GM19468 (cell line): ENCODE data around the gene HDAC11.

Experiments
- ATAC-seq: cut with Tn5 transposase; IDR thresholded peaks from one replicate; pipeline ENCODE4 v1.9.1; 2021; ENCODE audit warnings: mild to moderate bottlenecking, moderate library complexity, moderate number of reproducible peaks; ENCODE audit not compliant: unreplicated experiment; ENCODE audit errors: extremely low read depth

HDAC11 gene

DNA sequence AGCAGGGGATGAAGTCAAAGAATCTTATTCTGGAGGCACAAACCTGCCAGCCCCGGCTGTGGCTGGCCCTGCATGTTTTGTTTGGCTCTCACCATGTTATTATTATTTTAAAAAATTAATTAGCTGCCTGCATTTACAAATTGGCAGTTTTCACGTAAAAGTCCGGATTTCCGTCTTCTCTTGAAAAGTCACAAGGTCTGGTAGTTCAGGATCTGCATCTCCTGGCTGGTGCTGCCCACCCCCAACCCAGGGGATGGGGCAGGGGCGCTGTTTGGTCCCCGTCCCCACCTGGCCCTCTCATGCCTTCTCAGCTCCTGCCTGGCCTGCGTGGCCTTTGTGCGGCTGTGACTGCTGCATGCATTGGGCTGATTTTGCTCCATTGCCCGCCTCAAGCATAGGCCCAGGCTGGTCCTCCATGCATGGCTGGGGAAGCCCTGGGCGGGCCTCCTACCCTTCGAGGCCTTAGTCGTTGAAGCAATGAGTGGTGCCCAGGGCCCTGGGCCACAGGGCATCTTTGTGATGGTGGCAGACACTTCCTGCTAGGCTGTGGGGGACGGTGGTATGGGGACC is 70.8 kb downstream of the HDAC11 start:
- ATAC-seq: no peak

DNA sequence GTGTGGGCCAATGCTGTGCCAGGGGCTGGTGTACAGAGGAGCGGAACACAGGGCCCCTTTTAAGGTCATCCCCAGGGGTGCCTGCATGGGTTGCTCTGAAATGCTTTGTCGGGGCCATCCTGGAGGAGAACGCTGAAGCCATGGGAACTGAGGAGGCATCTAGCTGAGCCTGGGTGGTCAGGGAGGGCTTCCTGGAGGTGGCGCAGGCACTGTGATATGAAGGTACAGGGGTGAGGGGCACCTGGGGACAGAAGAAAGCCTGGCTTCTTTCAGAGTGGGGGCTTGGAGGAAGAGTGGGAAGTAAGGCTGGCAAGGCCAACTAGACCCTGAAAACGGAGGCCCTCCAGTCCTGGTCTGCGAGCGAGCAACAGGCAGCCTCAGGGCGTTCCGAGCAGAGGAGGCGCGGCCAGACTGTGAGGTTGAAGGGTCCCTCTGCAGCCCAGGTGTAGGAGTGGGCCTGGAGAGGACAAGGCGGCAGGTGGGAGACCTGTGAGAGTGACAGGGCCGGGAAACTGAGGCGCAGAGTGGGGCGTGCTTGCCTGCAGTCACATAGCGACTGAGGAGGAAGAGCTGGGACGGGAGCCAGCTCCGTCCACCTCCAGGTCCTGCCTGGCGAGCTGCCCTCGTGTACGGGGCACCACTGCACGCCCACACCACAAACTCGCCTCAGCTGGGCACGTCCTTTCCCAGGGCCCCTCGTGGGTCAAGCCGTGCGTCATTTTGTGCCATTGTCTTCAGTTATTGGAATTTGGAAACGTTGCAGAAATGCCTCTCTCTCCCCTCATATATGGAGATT is 72.9 kb downstream of the HDAC11 start:
- ATAC-seq: no peak

DNA sequence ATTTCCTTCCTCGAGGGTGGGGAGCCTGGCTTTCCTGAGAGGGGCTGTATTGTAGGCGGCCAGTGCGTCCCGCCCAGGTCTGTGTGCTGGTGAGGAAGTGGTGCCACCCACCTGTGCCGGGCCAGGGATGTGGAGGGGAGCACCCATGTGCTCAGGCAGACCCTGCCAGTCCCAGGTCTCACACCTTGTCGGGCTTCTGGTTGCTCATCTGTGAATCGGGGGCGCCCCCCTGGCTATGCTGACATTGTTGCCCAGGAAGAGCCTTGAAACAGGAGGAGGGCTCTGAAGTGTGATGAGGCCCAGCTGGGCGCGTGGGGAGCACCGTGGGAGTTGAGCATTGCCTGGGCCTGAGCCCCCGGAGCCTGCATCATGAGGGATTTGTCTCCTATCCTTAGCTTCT is 73.6 kb downstream of the HDAC11 start:
- ATAC-seq: no peak

DNA sequence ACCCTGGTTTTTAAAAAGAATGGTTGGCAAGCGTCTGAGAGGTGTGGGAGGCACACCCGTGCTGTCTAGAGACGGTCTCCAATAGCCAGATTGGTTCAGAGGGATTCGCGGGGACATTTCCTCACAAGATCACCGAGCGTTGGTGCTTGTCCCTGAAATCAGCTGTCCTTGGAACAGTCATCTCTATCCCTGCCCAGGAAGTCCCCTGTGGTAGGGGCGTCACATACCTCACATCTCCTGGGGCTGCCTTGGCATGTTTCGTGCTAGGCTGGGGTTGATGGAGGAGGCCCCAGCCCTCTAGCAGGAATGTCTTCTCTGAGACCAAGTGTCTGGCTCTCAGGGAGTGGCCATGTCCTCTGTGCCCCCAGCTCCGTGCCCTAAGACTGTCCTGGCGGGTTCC is 75.6 kb downstream of the HDAC11 start:
- ATAC-seq: no peak
